Measurements from ENCODE around the gene SNX18.

Gene SNX18

GRCh38 chr5:54567996-54568395, 50.4 kb downstream of the SNX18 start (continued):
- TF ChIP-seq ELK4 (IDR thresholded peaks at IDR 0.05; ENCODE audit: borderline replicate concordance, low read depth, low read length) (no peak), ZNF585B (tag by site-specific recombination; IDR thresholded peaks at IDR 0.05) (no peak)

GRCh38 chr5:54570916-54571315, 53.4 kb downstream of the SNX18 start:
- ChIA-PET POLR2A (no interaction called here), CTCF (no interaction called here)
- Histone ChIP-seq H3K4me3 (ENCODE audit: low read depth, low read length) (no peak overlapping the region), H3K9me3 (ENCODE audit: control insufficient read depth, insufficient read depth, low read depth, low read length) (no peaks in the 10 kb centered on the region), H3K4me1 (ENCODE audit: control insufficient read depth, insufficient read depth, low read length) (no peaks in the 10 kb centered on the region), H3K27ac (ENCODE audit: extremely low read depth, low read depth, low read length) (no peak overlapping the region), H3K36me3 (ENCODE audit: control insufficient read depth in 2 of 2, insufficient read depth in 1 of 2, low read length in 2 of 2) (no peaks in the 10 kb centered on the region)
- TF ChIP-seq ZNF335 (tag by site-specific recombination; conservative IDR thresholded peaks at IDR 0.05) (no peak), ZNF544 (tag by site-specific recombination; IDR thresholded peaks at IDR 0.05) (no peak), ZNF521 (tag by site-specific recombination; IDR thresholded peaks at IDR 0.05) (no peak), ZSCAN16 (tag by site-specific recombination; IDR thresholded peaks at IDR 0.05) (no peak), YY1 (tag by site-specific recombination; IDR thresholded peaks at IDR 0.05) (no peak), ZBTB8A (tag by site-specific recombination; IDR thresholded peaks at IDR 0.05) (no peak), ZNF610 (tag by site-specific recombination; IDR thresholded peaks at IDR 0.05; ENCODE audit: borderline replicate concordance) (no peak), ZNF626 (tag by site-specific recombination; IDR thresholded peaks at IDR 0.05) (no peak), ZBTB21 (tag by site-specific recombination; IDR thresholded peaks at IDR 0.05) (no peak), ZNF121 (tag by site-specific recombination; IDR thresholded peaks at IDR 0.05) (no peak), OSR2 (tag by site-specific recombination; IDR thresholded peaks at IDR 0.05) (no peak), ZNF707 (tag by site-specific recombination; IDR thresholded peaks at IDR 0.05) (no peak), KLF7 (tag by site-specific recombination; IDR thresholded peaks at IDR 0.05; ENCODE audit: borderline replicate concordance) (no peak), ZBTB48 (tag by site-specific recombination; IDR thresholded peaks at IDR 0.05) (no peak), SP3 (tag by site-specific recombination; IDR thresholded peaks at IDR 0.05) (no peak)
- TF ChIP-seq, protein P1, sequence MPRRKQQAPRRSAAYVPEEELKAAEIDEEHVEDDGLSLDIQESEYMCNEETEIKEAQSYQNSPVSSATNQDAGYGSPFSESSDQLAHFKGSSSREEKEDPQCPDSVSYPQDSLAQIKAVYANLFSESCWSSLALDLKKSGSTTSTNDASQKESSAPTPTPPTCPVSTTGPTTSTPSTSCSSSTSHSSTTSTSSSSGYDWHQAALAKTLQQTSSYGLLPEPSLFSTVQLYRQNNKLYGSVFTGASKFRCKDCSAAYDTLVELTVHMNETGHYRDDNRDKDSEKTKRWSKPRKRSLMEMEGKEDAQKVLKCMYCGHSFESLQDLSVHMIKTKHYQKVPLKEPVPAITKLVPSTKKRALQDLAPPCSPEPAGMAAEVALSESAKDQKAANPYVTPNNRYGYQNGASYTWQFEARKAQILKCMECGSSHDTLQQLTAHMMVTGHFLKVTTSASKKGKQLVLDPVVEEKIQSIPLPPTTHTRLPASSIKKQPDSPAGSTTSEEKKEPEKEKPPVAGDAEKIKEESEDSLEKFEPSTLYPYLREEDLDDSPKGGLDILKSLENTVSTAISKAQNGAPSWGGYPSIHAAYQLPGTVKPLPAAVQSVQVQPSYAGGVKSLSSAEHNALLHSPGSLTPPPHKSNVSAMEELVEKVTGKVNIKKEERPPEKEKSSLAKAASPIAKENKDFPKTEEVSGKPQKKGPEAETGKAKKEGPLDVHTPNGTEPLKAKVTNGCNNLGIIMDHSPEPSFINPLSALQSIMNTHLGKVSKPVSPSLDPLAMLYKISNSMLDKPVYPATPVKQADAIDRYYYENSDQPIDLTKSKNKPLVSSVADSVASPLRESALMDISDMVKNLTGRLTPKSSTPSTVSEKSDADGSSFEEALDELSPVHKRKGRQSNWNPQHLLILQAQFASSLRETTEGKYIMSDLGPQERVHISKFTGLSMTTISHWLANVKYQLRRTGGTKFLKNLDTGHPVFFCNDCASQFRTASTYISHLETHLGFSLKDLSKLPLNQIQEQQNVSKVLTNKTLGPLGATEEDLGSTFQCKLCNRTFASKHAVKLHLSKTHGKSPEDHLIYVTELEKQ (tag by site-specific recombination; IDR thresholded peaks at IDR 0.05; ENCODE audit: borderline replicate concordance), result no peak
- TF ChIP-seq, protein P2, sequence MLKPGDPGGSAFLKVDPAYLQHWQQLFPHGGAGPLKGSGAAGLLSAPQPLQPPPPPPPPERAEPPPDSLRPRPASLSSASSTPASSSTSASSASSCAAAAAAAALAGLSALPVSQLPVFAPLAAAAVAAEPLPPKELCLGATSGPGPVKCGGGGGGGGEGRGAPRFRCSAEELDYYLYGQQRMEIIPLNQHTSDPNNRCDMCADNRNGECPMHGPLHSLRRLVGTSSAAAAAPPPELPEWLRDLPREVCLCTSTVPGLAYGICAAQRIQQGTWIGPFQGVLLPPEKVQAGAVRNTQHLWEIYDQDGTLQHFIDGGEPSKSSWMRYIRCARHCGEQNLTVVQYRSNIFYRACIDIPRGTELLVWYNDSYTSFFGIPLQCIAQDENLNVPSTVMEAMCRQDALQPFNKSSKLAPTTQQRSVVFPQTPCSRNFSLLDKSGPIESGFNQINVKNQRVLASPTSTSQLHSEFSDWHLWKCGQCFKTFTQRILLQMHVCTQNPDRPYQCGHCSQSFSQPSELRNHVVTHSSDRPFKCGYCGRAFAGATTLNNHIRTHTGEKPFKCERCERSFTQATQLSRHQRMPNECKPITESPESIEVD (tag by site-specific recombination; IDR thresholded peaks at IDR 0.05), result no peak
- TF ChIP-seq, protein P3, sequence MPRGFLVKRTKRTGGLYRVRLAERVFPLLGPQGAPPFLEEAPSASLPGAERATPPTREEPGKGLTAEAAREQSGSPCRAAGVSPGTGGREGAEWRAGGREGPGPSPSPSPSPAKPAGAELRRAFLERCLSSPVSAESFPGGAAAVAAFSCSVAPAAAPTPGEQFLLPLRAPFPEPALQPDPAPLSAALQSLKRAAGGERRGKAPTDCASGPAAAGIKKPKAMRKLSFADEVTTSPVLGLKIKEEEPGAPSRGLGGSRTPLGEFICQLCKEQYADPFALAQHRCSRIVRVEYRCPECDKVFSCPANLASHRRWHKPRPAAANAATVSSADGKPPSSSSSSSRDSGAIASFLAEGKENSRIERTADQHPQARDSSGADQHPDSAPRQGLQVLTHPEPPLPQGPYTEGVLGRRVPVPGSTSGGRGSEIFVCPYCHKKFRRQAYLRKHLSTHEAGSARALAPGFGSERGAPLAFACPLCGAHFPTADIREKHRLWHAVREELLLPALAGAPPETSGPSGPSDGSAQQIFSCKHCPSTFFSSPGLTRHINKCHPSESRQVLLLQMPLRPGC (tag by site-specific recombination; IDR thresholded peaks at IDR 0.05), result no peak
